ENCODE measurements around the gene LACC1. TPM values are rescaled to one million over a fixed set of nuclear protein-coding genes. Genes with fewer than 3 reads are reported as not detected.

The LACC1 gene
- total and polyA plus RNA-seq, 2 of the 8 experiments (the other 6 are each of a cell fraction or from before 2014, with no cell fraction given): 0.57 to 3.6 TPM

GRCh38 chr13:43918636-43919035 lies 38.9 kb downstream of the LACC1 start (continued):
- TF ChIP-seq KDM5A (IDR thresholded peaks at IDR 0.05; ENCODE audit: low read length) (no peak), POLR2A (IDR thresholded peaks at IDR 0.05; ENCODE audit: control extremely low read depth in 1 of 2, low read depth in 2 of 2, low read length in 2 of 2) (no peak), EZH2 (IDR thresholded peaks at IDR 0.05; ENCODE audit: low read depth, low read length, severe bottlenecking) (no peak), PHF8 (conservative IDR thresholded peaks at IDR 0.05; ENCODE audit: low read depth, low read length) (no peak), SP4 (IDR thresholded peaks at IDR 0.05; ENCODE audit: low read length) (no peak), TAF7 (optimal IDR thresholded peaks at IDR 0.05; ENCODE audit: borderline replicate concordance, low read depth, low read length) (no peak)
